ENCODE measurements around the gene CXCR2. TPM values are rescaled to one million over a fixed set of nuclear protein-coding genes. Genes with fewer than 3 reads are reported as not detected.

CXCR2 gene
- total RNA-seq, result 1 to 10 TPM in 1 of 3 donors, under 1 TPM in 1, not detected in 1; 0.35 to 1.1 TPM
- long read RNA-seq, donor 1, result 0 reads
- long read RNA-seq, donor 2, partial matches to known transcripts, result 0 of 1 reads
- long read RNA-seq, donor 2, other reads (novel, unspliced or antisense), result 1 of 1 reads

GRCh38 chr2:218125626-218126080 is at the start of gene CXCR2:
TSS of gene CXCR2 (plus strand) at chr2:218126028. CDS start at chr2:218134802, 8,774 bp downstream.
- no peak for TF ChIP-seq CTCF (IDR thresholded peaks at IDR 0.05)
- intact Hi-C loops (cut with DNase I, micrococcal nuclease), result no loop called here
- Histone ChIP-seq H3K9me3 (peaks cover 6% of the 10 kb centered on the region), H3K36me3 (ENCODE audit: low read depth) (no peaks in the 10 kb centered on the region), H3K4me1 (ENCODE audit: low read depth) (no peaks in the 10 kb centered on the region), H3K4me3 (no peak within 1 kb of the TSS)
- DNase-seq (peak in 1 of 3 donors; percentile 5), ATAC-seq (peak; percentile 20)

DNA sequence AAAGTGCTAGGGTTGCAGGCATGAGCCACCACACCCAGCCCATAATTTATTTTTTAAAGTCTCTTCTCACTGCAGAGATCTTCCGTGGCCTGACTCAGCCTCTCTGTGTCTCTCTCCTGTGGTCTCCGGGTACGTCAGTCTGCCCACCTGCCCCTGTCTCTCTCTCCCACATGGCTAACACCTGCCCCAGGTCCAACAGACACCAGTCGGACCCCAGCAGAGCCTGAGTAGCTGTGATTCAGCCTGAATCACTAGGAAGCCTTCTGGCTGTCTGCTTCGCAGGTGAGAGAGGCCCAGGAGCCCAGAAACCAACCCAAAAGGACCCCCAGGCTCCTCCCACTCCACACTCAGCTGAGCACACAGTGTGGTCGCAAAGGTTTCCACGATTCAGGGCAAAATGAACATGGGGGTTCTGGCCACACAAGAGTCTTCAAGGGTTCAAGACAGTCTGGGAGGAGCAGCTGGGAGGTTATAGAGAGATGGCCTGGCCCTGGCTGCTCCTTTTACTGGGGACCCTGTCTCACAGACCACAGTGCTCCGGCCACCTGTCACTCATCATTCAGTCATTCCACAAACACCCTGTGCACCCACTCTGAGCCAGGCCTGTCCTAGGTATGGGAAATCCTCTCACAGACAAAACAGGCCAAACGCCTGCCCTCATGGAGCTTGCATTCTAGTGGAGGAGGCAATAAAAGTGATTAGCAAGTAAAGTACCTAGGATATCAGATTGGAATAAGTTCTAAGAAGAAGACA is 48.2 kb upstream of the CXCR2 start:
- no peaks in the 10 kb centered on the region for H3K4me1 ChIP-seq (ENCODE audit: low read depth)
- DNase-seq, result no peak
- no peak overlapping the region for H3K4me3 ChIP-seq
- ATAC-seq, result no peak
- intact Hi-C loops (cut with DNase I, micrococcal nuclease), result no loop called here
- TF ChIP-seq CTCF (IDR thresholded peaks at IDR 0.05), result no peak
- no peaks in the 10 kb centered on the region for H3K36me3 ChIP-seq (ENCODE audit: low read depth)
- no peaks in the 10 kb centered on the region for H3K9me3 ChIP-seq

DNA sequence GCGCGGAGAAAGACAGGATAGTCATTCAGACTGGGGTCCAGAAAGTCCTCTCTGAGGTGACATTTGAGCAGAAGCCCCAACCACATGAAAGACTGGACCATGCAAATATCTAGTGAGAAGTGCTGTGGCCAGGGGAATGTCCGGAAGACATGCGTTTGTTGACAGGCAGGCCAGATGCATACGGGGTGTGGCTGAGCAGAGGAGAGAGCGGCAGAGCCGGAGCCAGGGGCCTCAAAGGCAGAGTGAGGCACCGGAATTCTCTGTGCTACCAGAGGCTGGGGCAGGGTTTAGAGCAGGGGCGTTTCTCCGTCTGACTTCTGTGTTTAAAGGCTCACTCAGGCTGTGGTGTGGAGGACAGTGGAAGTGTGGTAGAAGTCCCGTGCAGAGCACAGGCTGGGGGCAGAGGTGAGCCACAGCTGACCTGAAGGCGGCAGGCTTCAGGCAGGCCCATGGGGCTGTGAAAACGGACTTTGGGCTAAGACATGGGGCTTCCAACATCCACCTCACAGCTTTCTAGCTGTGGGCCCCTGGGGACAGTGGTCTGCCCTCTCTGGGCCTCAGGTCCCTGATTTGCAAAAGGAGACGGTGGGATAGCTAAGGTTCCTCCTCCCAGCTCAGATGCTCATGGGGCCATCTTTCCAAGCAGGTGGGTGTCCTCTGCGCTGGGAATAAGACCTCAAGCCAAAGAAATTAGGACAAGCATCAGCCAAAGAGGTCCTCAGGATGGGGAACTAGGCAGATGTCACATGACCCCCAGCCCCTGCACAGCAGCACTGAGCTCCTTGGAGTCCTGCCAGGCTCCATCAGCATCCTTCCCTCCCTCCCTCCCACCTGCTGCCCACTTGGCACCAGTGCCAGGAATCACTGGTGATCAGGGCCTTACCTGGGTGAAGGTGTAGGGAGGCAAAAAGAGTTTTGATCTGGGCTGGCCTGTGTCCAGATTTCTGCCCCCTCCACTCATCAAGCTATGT is 45.6 kb upstream of the CXCR2 start:
- intact Hi-C loops (cut with DNase I, micrococcal nuclease), result no loop called here
- no peak for DNase-seq
- Histone ChIP-seq H3K9me3 (no peaks in the 10 kb centered on the region), H3K36me3 (ENCODE audit: low read depth) (no peaks in the 10 kb centered on the region), H3K4me1 (ENCODE audit: low read depth) (no peaks in the 10 kb centered on the region), H3K4me3 (no peak overlapping the region)
- no peak for TF ChIP-seq CTCF (IDR thresholded peaks at IDR 0.05)
- peak; percentile 18 for ATAC-seq

GRCh38 chr2:218081063-218081462 is 44.8 kb upstream of the CXCR2 start:
- DNase-seq (no peak), ATAC-seq (no peak)
- Histone ChIP-seq H3K4me1 (ENCODE audit: low read depth) (no peaks in the 10 kb centered on the region), H3K36me3 (ENCODE audit: low read depth) (no peaks in the 10 kb centered on the region), H3K9me3 (no peaks in the 10 kb centered on the region), H3K4me3 (no peak overlapping the region)
- no peak for TF ChIP-seq CTCF (IDR thresholded peaks at IDR 0.05)
- intact Hi-C loops (cut with DNase I, micrococcal nuclease), result no loop called here

- H3K4me3 ChIP-seq, result no peak overlapping the region
- H3K9me3 ChIP-seq, result peaks cover 2% of the 10 kb centered on the region
- no peaks in the 10 kb centered on the region for H3K4me1 ChIP-seq (ENCODE audit: low read depth)
- no peak for TF ChIP-seq CTCF (IDR thresholded peaks at IDR 0.05)
- intact Hi-C loops (cut with DNase I, micrococcal nuclease), result no loop called here
- H3K36me3 ChIP-seq (ENCODE audit: low read depth), result no peaks in the 10 kb centered on the region
- DNase-seq (no peak), ATAC-seq (no peak)
Measured at GRCh38 chr2:218081695-218082094, 44.1 kb upstream of the CXCR2 start.

All from mucosa of descending colon (tissue), 3 donors.